PC-9 (cell line): Measurements from ENCODE around the gene HTT.

ENCODE experiments used
- EZH2 ChIP-seq: fragments of 200-600 bp; sonication (generic); IDR thresholded peaks from 2 replicates; pipeline ENCODE4 v1.8.0; 2017; ENCODE audit warnings: antibody characterized with exemption, low read depth
- TF ChIP-seq, protein P1 (sequence below): fragments of 200-600 bp; sonication (generic); conservative IDR thresholded peaks from 2 replicates; pipeline ENCODE4 v1.6.1; 2017; ENCODE audit warnings: mixed run types, antibody characterized with exemption, mild to moderate bottlenecking, moderate library complexity

DNA sequence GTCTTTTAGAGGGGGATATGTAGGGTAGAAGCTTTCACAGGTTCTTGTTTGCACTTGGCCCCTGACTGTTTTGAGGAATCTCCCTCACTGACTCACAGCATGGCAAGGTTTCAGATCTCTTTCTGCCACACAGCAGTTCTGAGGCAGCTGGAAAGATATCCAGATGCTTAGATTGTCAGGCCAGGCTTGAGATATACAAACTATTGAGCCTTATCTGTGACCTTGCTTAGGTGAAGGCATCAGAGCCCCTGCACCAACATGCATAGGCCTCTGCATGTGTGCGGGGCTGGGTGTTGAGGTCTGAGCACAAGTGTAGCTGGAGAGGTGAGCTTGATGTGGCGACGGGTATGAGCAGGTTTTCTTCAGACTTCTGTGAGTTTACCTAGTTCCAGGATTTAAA lies 93.5 kb downstream of the HTT start:
- TF ChIP-seq, protein P1, sequence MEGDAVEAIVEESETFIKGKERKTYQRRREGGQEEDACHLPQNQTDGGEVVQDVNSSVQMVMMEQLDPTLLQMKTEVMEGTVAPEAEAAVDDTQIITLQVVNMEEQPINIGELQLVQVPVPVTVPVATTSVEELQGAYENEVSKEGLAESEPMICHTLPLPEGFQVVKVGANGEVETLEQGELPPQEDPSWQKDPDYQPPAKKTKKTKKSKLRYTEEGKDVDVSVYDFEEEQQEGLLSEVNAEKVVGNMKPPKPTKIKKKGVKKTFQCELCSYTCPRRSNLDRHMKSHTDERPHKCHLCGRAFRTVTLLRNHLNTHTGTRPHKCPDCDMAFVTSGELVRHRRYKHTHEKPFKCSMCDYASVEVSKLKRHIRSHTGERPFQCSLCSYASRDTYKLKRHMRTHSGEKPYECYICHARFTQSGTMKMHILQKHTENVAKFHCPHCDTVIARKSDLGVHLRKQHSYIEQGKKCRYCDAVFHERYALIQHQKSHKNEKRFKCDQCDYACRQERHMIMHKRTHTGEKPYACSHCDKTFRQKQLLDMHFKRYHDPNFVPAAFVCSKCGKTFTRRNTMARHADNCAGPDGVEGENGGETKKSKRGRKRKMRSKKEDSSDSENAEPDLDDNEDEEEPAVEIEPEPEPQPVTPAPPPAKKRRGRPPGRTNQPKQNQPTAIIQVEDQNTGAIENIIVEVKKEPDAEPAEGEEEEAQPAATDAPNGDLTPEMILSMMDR, result no peak
- no peak for TF ChIP-seq EZH2
